Left hindlimb (tissue), 1 donor: ENCODE results near the gene TMEM18.

Source experiments
- DNase-seq: peaks from one replicate; pipeline ENCODE4 v3.0.0-alpha.2; 2018

Gene TMEM18

GRCh38 chr2:633371-633770 is 43.8 kb downstream of the TMEM18 start:
- no peak for DNase-seq

DNA sequence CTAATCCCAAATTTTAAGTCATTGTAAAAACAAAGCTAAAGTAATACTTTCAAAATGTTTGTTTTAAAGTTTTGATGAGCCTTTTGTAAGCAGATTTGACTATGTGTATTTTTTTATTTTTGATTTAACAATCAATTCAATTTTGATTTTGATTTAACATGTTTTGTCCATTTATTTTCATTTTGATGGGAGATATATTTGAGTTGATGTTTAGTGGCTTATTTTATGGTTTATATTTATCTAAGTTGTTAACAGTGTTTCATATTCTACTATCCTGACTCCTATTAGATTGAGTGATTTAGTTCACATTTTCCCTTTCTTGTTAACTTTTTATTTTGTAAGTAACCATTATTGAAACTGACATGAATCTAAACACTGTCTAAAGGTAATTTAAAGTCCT is 44.7 kb downstream of the TMEM18 start:
- DNase-seq = no peak

DNA sequence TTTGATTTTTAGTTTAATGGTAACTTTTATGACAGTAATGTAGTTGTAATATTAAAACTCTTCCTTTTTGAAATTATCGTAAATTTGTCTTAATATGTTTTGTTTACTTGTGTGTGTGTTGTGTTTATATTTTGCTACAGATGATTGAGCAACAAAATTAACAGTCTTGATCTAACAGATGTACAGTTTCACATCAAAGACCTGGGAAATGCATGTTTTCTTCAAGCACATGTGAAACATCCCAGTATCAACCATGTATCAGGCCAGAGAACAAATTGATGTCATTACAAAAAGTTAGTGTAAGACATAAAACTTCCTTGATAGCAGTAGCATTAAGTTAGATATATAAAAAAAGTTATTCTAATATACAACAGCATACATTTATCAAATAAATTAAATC is 45.5 kb downstream of the TMEM18 start:
- no peak for DNase-seq

GRCh38 chr2:630451-631320 is 46.5 kb downstream of the TMEM18 start:
- no peak for DNase-seq

GRCh38 chr2:629961-630360 is 47.2 kb downstream of the TMEM18 start:
- no peak for DNase-seq

DNA sequence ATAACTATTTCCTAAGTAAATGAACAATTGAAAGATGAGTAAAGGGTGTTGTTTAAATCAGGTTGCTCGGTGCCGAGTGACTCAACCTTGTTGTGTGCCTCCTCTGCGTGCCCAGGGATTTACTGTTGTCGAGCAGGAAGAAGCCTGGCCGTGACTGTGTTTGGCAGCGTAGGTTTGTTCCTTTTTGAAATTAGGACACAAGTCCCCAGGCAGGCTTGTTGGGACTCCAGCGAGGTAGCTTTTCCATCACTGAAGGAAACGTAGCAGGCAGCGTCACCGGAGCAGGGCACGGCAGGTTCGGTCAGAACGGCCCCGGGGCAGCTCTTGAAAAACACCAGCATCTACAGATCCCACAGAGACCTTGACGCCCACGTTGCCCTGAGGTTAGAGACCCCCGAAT is 48.6 kb downstream of the TMEM18 start:
- DNase-seq = no peak

DNA sequence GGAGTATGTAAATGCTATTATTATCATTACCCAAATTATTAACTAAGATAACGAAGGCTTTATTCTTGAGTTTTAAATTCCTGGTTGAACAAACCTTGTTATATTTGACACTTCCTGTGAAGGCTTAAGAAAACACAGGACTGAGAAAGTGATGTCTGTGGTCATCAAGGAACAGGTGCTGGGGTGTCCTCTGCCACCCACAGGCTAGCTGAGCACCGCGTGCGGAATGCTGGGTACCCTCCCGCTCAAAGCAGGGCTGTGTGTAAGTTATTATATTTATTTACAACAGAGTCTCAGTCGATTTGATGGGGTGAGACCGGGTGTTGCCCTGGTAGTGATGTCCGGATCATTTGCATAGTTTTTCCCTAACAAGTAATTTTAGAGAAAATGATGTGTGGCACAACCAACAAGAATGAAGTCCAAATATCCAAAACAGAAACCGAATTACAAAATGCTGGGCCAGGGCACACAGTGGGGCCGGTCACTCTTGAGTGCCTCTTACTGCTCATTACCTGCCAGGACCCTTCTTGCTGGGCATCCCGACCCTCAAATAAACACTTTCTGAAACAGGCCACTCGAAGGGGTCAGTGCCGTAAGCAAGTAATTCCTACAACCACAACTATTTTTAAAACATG is 49.2 kb downstream of the TMEM18 start:
- no peak for DNase-seq

- DNase-seq = no peak
Observed at GRCh38 chr2:627340-627709, 49.9 kb downstream of the TMEM18 start.

GRCh38 chr2:626491-627339 is 50.5 kb downstream of the TMEM18 start:
- DNase-seq = no peak

- no peak for DNase-seq
Observed at GRCh38 chr2:625415-626333, 51.5 kb downstream of the TMEM18 start.

- no peak for DNase-seq
Observed at GRCh38 chr2:624551-625347, 52.5 kb downstream of the TMEM18 start.

DNA sequence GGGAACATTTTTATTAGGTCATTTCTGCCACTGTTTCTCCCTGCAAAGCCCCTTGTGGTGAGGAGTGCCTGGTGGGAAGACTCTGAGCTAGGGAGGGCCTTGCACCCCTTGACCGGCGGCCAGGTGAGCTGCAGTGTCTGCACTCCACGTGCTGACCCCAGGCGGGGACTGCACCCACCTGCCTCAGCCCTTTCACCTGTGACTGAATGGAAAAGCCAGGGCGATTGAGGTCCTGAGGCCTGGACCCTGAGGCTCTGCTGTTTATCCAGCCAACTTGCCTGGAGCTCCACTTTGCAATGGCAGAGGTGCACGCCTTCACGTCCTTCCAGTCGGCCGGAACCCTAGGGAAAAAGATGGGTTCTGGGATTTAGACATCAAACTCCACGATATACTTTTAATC is 53.1 kb downstream of the TMEM18 start:
- DNase-seq = no peak

DNA sequence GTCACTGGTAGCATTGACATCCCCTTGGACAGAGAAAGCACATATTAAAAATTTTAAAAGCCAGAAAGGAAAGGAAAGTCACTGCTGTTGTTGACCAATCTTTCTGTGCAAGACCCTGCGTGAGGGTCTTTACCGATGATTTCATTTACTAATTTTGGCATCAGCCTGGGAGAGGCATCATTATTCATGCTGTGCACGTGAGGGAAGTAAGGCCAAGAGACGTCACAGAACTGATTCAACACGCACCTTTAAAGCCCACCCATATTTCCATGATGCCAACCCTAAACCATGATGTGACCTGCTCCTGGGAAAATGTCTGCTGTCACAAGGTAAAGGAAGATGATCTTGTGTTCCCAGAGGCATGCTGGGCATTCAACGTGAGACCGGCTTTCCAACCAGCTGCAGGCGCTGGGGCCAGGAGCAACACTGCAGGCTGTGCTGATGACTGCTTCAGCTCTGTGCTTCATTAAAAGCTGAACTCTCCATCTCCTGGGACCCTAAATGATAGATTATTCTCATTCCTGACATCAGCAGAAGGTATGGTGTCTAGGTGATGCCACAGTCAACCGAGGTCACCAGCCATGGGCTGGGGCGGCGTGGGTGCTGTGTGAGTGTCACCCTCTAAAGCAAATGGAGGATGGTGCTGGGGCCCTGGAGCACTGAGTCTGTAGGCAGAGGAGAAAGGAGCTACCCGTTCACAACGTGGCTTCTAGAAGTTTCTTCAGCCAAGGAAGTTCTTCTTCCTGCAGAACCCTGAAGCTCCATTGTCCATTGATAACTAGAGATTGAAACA is 53.9 kb downstream of the TMEM18 start:
- DNase-seq = no peak

DNA sequence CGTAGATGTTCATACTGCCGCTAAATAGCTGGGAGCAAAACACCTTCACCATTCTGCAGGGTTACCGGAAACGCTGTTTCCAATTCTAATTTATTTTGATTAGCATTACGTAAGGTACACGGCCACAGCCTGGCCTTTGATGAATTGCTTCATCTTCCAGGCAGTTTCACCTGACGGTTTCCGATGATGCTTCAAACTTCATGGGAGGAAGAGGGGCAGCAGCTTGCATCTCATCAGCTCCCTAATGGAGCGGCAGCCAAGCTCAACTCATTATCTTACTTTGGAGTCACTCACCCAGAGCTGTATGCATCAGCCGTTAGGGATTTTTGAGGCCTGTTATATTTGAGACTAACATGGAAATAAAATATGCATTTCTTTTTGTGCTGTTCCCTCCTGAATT is 54.8 kb downstream of the TMEM18 start:
- no peak for DNase-seq

- no peak for DNase-seq
Observed at GRCh38 chr2:621303-622099, 55.7 kb downstream of the TMEM18 start.

DNA sequence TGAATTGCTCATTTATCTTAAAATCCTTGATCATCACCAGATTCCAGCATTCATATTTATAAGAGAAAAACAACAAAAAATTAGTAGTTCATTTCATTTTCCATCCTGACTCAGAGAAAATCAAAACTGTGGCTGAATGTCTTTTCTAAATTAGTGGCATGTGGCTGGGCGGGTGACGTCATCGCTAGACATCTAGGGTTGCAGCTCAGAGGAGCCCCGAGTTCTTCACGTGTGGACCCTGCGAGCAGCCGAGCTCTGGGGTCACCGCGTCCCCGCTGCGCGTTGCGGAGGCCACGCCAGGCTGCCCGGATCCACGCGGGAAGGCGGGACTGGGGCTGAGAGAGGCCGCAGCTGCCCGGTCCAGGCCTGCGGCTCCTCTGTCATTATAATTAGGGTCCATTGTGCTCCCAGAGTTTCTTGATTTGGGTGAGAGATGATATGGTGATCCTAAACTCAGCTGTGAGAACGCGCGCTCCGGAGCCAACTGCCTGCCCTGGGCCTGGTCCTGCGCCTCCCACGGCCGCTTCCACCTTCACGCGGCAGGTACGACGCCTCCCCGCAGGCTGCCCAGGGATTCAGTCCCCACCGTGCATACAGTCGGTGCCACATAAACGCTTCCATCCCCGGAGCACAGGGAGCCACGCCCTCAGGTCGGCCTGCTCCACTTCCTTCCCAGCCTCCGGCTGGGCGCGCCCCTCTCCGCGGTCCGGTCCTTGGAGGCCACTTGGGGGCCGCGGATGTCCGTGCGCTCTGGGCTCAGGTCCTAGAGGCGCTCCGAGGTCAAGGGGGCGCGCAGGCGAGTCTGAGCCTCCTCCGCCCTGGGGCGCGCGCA is 56.5 kb downstream of the TMEM18 start:
- DNase-seq = no peak

DNA sequence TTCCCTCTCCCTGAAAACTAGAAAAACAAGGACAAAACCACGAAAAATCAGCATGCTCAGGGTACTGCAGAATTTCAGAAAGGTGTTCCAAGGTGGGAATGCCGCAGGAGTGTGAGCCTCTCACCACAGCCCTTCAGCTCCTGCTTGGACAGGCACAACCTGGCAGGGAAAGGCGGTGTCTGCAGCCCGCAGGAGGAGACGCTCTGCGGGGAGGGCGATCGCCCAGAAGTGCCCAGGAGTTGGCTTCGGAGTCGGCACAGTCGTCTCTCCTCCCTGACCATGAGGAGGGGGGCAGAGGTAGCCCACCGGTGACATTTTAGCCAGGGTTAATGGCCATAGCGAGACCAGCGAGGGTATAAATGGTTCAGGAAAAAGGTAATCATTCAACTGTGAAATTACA is 57.2 kb downstream of the TMEM18 start:
- no peak for DNase-seq

DNA sequence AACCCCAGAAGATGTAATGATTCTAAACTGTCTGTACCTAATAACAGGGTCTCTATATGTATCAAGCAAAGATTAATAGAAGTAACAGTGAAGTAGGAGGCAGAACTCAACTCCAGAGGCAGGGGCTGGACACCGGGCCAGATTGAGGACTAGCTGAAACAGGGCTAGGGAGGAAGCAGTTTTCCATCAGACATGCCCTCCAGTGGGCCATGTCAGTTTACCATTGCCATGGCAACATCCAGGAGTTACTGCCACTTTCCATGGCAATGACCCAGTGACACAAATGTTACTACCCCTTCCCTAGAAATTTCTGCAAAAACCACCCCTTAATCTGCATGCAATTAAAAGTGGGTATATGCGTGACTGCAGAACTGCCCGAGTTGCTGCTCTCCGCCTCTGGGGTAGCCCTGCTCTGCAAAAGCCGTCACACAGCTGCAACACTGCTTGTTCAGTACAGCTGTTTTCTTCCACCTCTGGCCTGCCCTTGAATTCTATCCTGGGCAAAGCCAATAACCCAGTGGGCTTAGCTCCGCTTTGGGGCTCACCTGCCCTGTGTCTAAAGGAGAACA is 58.7 kb downstream of the TMEM18 start:
- no peak for DNase-seq

GRCh38 chr2:618005-618404 is 59.2 kb downstream of the TMEM18 start:
- no peak for DNase-seq
